Stimulated activated CD4-positive, alpha-beta T cell treated with anti-CD3 and anti-CD28 coated beads, Interleukin-2, amount 100 ng/mL, for 24 hours (primary cell): ENCODE measurements around the gene PRKAG2.

ENCODE experiments used
- DNase-seq, 2 donors: peaks; one replicate each; pipeline ENCODE4 v3.0.0-alpha.2; 2020

The PRKAG2 gene

DNA sequence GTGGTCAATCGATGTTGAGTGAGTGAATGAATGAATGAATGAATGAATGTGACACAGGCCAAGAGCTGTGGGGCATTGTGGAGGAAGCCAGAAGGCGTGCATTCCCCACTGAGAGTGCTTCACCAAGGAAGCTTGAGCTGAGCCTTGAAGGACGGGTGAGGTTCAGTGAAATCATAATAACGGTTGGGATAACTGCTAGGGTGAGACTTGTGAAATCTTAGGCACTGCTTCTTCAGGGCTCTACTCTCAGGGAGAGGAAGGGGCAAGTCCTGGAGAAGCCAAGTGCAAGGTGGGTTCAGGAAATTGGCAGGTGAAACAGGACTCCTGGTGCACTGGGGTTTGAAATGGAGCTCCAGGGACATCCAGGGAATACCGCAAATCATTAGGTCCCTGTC lies 23.7 kb upstream of the PRKAG2 start:
- no peak for DNase-seq

DNA sequence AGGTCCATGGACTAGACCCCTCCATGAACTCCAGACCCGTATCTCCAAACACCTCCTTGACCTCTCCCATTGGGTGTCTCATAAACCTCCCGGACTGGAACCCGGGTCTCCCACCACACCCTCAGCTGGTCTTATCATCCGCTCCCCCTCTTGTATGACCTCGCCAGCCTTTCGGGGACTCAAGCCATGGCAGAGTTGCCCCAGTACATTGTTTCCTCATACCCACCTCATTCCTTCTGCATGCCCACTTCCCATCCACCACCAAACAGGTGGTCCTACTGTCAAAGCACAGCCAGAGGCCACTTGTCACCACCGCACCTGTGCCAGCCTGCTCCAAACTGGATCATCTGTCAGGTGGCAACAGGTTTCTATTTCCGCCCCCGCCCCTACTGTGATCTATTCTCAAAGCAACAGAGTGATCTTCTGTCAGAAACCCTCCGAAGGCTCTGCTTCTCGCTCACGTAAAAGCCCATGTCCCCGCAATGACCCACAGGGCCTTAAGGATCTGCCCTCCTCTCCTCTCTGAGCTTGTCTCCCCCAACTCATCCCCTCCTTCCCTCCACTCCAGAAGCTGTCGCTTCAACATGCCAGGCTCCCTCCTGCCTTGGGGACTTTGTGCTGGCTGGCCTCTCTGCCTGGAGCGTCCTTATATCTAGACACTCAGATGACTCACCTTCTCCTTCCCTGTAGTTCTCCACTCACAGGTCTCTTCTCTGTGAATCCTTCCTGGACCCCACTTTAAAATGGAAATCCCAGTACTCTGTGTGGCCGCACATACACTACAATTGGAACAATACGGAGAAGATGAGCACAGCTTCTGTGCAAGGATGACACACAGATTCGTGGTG lies 22.8 kb upstream of the PRKAG2 start:
- no peak for DNase-seq

DNA sequence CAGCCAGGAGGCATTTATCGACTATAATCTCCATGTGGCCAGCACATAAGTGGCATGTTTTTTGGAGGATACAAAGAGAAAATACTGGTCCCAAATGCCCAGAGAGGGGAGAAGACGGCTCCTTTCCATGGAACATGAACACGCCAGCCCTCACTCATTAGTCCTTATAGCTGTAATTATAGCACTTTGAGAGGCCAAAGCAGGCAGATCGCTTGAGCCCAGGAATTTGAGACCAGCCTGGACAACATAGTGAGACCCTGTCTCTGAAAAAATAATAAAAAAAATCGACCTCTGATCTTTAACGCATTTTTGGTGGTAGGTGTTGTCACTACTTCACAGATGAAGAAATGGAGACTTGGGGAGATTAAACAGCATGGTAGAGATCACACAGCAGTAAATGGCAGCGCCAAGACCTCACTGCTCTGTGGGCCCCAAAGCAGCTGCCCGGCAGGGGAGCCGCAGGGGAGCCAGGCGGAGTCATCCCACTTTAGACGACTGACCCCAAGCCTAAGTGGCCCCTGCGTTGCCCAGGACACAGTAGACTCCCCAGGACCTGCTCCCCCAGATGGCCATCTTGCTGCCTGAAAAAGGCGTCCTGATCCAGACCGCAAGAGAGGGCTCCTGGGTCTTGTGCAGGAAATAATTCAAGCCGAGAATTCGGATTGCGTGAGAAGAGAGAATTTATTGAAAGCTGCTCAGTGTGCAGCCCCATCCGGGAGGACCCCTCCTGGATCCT lies 21.2 kb upstream of the PRKAG2 start:
- DNase-seq: no peak

- DNase-seq: no peak
These were observed 20.3 kb upstream of the PRKAG2 start for GRCh38 chr7:151897161-151897731.

DNA sequence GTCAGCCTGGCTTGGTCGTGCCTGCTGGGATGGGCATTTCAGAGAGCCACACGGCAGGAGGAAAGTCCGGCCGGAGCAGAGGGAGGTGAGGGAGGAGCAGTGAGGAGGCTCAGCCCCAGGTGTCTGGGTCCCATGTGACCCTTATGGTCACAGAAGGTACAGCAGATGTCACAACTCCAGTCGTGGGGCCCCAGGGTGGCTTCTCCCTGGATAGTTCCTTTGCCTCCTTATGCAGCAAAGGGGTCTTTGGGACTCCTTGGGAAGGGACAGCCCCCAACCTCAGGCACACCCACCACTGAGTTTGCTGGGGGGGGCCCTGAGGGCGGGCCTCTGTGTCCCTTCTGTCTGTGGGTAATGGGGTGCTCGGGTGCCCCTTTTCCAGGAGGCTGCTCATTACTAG lies 19.6 kb upstream of the PRKAG2 start:
- no peak for DNase-seq

DNA sequence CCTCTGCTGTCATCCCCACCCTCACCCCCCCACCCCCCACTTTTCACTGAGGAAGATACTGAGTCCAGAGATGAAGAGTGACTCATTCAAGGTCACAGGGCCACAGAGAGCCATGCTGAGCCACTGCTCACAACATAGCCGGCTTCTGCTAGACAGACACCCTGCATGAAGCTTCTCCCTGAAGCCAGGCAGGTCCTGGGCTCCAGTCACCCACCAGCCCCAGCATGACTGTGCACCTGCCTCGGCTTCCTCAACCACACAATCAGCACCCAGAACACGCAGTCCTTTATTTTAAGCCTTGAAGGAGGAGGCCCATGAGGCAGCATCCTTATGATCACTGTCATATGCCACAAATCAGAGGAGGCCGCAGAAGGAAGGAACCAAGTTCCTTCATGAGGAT lies 19.2 kb upstream of the PRKAG2 start:
- DNase-seq: no peak

DNA sequence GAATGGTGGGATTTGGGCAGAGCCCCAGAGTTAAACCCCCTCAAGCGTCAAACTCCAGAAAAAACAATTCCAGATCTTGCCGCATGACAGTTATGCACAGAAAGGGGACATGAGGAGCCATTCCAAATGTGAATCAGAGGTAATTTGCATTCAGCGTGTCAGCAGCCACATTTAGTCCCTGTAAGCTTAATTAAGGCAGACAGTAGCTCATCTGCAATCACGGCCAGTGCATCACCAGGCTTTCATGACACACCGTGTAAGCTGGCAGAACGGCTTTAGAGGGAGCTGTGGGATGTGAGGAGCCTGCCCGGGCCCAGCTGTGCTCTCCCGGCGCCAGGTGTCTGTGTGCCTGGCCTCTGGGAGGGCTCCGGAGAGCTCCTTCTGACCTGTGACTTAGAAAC lies 18.7 kb upstream of the PRKAG2 start:
- DNase-seq: no peak

GRCh38 chr7:151895008-151895630 lies 18.2 kb upstream of the PRKAG2 start:
- no peak for DNase-seq

DNA sequence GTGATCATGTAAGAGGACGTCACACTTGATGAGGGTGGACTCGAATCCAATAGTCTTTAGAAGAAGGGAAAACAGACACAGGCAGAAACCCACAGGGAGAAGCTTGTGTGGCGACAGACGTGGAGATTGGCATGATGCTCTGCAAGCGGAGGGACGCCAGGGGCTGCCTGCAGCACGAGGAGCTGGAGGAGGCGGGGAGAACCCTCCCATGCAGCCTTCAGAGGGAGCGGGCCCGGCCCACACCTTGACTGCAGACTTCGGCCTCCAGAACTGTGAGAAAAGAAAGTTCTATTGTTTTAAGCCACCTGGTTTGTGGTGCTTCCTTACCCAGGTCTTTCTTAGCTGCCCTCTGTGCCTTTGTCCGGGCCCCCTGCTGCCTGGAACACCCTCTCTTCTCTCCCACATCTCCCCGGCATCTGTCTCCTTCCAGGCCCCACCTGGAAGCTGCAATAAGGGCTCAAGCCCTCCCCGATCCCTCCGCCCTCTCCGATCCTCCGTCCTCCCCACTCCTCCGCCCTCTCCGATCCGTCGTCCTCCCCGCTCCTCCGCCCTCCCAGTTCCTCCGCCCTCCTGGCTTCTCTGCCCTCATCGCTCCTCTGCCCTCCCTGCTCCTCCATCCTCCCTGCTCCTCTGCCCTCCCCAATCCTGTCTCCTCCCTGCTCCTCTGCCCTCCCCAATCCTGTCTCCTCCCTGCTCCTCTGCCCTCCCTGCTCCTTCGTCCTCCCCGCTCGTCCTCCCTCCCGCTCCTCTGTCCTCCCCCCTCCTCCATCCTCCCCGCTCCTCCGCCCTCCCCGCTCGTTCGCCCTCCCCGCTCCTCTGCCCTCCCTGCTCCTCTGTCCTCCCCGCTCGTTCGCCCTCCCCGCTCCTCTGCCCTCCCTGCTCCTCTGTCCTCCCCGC lies 17.4 kb upstream of the PRKAG2 start:
- DNase-seq: no peak

DNA sequence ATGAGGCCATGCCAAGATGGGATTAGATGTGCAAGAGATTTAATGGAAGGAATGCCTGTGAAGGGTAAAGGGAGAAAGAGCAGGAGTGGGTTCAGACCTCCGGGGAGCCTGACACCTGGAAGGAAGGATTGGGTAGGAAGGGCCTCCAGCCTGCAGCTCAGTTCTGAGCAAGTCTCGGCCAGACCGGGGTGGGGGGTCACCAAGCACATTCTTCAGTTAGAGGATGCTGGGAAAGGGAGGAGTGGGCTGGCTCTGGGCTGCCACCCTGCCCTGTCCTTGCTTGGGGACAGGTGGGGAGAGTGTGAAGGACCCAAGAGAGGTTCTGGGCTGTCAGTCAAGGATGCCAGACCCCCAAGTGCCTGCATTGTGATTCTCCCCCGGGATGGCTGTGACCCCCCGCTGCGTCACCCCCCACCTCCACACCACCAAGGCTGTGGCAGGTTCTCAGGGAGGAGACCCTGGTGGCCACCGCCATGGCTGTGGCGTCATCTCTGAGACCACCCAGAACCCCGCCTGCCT lies 16.5 kb upstream of the PRKAG2 start:
- DNase-seq: no peak

DNA sequence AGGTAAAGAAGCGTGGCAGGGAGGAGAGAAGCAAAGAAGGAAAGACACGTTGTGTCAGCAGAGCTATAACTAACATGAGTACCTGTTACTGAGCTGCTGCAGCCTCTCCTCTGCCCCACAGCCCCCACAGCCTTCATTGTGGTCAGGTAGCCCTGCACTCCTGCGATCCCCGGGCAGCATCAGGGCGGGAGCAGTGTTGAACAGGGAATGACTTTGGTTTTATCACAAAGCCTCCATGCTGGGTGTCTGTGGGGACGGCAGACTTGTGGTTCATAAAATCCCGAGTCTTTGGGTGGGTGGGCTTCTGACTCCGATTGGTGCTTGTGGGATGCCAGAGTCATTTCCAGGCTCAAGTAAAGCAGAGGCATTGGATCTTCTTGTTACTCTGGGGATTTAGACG lies 14.8 kb upstream of the PRKAG2 start:
- DNase-seq: no peak

GRCh38 chr7:151891182-151891581 lies 14.3 kb upstream of the PRKAG2 start:
- no peak for DNase-seq

GRCh38 chr7:151890355-151891004 lies 13.6 kb upstream of the PRKAG2 start:
- DNase-seq: no peak

- no peak for DNase-seq
These were observed 12.8 kb upstream of the PRKAG2 start for GRCh38 chr7:151889406-151890354.

DNA sequence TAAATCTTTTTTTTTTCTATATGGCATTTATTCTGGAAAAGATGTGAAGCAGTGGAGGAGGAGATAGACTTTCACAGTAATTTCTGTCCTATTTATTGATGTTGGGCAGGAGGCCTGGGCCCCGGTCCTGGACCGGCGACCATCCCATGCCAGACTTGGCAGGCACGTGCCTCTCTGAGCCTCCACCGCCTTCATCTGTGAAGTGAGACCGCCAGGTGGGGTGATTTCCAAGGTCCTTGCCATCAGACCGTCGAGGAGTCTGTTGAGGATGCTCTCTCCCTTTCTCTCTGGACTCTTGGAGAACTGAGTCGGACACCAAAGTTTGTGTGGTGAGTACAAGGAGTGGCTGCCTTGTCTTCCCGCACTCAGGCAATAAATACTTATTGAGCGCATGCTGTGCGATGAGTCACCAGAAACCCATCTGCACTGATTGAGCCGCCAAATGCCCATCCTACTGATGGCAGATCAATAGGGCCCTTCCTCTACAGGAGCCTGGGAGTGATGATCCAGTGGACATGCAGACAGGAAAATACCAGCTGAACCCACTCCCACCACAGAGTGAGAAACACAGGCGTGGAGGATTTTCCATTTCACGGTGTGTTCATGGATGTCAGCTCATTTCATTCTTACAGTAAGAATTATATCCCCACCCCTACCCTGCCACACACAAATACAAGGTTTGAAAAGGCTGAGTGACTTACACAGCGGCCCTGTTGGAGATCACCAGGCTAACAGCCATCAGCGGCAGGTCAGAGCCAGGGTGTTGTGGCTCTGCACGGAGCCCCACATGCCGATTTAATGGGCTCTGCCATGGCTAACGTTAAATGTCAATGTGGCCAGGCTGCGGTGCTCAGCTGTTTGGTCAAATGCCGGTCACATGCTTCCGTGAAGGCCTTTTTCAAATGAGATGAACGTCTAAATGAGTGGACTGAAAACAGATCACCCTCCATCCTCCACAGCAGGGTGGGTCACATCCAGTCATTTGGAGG lies 11.5 kb upstream of the PRKAG2 start:
- DNase-seq: no peak

- no peak for DNase-seq
These were observed 9.9 kb upstream of the PRKAG2 start for GRCh38 chr7:151886783-151887182.

GRCh38 chr7:151885202-151885580 lies 8.3 kb upstream of the PRKAG2 start:
- no peak for DNase-seq

DNA sequence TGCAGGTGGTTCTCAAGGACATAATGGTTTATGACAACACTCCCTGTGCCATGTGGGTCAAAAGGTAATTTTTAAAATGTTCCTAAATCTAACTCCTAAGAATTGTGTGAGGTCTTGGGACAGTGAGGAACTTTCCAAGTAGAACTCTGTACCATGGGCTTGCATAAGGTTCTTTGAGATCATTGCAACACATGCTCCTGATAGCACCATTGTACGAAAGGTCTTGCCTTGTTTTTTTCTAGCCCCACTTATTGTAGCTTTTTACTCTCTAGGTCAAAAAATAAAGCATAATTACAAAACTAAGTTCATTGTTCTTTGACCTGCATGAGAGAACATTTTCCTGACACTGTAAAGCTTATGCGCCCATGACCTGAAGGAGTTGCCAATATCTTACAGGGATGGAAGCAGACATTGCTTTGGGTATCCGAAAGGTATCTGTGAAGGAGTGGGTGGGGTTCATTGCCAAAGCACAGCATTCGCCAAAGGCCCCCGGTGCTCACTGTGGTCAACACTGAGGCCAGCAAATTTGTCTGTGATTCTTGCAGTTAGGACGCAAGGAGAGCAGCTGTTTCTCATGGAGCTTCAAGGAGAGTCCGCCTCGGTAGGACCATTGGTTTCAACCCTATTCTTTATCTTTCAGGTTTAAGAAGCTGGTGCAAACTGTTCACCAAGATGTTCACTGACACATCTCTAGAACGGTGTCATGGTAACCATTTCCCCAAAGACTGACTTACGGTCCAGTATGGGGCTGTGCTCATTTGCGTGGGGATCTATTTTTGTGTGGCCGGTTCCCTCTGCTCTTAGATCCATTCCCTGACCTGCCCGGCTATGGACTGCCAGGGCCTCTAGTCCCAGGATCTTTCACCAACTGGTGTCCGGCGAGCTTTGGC lies 7.6 kb upstream of the PRKAG2 start:
- DNase-seq: no peak
